OCI-LY1 (cell line): ENCODE measurements around the gene SH3BP5.

ENCODE experiments used
- EZH2 ChIP-seq: fragments of 200-600 bp; sonication (generic), shearing (Covaris generic); IDR thresholded peaks from 2 replicates; pipeline ENCODE4 v1.8.0; 2017; ENCODE audit warnings: borderline replicate concordance, mixed run types, mild to moderate bottlenecking, antibody characterized with exemption, low read length, moderate library complexity, mixed read lengths
- TF ChIP-seq, protein P1 (sequence below): fragments of 200-600 bp; sonication (generic), shearing (Covaris generic); IDR thresholded peaks from 2 replicates; pipeline ENCODE4 v1.5.1; 2017; ENCODE audit warnings: mild to moderate bottlenecking, antibody characterized with exemption, low read length, moderate library complexity, mixed read lengths

DNA sequence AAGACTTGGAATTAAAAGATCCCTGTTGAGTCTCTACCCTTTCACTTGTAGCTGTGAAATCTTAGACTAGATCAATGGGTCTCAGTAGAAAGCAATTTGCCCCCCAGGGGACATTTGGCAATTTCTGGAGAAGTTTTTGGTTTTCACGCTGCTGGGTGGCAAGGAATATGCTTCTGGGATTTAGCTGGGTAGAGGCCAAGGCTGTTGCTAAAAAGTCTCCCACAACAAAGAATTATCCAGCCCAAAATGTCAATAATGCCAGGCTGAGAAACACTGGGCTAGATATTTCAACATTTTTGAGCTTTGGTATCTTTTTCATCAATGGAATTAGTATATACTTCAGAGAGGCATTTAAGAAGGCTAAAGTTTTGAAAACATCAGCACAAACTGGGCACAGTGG is 117.6 kb downstream of the SH3BP5 start:
- TF ChIP-seq, protein P1, sequence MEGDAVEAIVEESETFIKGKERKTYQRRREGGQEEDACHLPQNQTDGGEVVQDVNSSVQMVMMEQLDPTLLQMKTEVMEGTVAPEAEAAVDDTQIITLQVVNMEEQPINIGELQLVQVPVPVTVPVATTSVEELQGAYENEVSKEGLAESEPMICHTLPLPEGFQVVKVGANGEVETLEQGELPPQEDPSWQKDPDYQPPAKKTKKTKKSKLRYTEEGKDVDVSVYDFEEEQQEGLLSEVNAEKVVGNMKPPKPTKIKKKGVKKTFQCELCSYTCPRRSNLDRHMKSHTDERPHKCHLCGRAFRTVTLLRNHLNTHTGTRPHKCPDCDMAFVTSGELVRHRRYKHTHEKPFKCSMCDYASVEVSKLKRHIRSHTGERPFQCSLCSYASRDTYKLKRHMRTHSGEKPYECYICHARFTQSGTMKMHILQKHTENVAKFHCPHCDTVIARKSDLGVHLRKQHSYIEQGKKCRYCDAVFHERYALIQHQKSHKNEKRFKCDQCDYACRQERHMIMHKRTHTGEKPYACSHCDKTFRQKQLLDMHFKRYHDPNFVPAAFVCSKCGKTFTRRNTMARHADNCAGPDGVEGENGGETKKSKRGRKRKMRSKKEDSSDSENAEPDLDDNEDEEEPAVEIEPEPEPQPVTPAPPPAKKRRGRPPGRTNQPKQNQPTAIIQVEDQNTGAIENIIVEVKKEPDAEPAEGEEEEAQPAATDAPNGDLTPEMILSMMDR: no peak
- TF ChIP-seq EZH2: no peak
